Heart left ventricle (tissue), 16 donors: ENCODE measurements around the gene MXD1. TPM values are rescaled to one million over a fixed set of nuclear protein-coding genes. Genes with fewer than 3 reads are reported as not detected.
"Not testable (repeated sequence)": the region's sequence is repeated elsewhere in the genome, so short reads cannot be mapped to it uniquely, and the experiment has no call there.

Experiments used
- ATAC-seq, 4 donors: fragments of 200-7000 bp; cut with Tn5 transposase; one replicate each; pipeline ENCODE4 v1.9.1; 2020 to 2022; ENCODE audit warnings: moderate library complexity in 4 of 4, mild to moderate bottlenecking in 3 of 4, moderate number of reproducible peaks in 1 of 4
- DNase-seq, 5 donors: peaks; one replicate each; pipeline ENCODE4 v3.0.0-alpha.2; 2020
- H3K27ac ChIP-seq, 12 donors: fragments of 200-600 bp; sonication (generic) in 4 of 12; one replicate each; pipeline versions ENCODE4 v1.5.0 to v1.8.0; 2016 to 2022; ENCODE audit warnings: mild to moderate bottlenecking in 2 of 12
- H3K27me3 ChIP-seq, 9 donors: fragments of 200-600 bp; sonication (generic) in 2 of 9; one replicate each; pipeline versions ENCODE4 v1.5.1 to v1.8.0; 2016 to 2022; ENCODE audit warnings: mild to moderate bottlenecking in 3 of 9
- H3K36me3 ChIP-seq, 9 donors: fragments of 200-600 bp; sonication (generic) in 2 of 9; one replicate each; pipeline versions ENCODE4 v1.5.0 to v1.8.0; 2018 to 2022; ENCODE audit warnings: mild to moderate bottlenecking in 2 of 9
- H3K4me1 ChIP-seq, 12 donors: fragments of 200-600 bp; sonication (generic) in 4 of 12; one replicate each; pipeline versions ENCODE4 v1.5.0 to v1.8.0; 2016 to 2022; ENCODE audit warnings: mild to moderate bottlenecking in 3 of 12
- H3K4me3 ChIP-seq, 12 donors: fragments of 200-600 bp; sonication (generic) in 4 of 12; one replicate each; pipeline versions ENCODE4 v1.5.0 to v1.8.0; 2017 to 2022; ENCODE audit warnings: mild to moderate bottlenecking in 9 of 12, moderate library complexity in 4 of 12
- H3K9me3 ChIP-seq, 12 donors: fragments of 200-600 bp; sonication (generic) in 4 of 12; one replicate each; pipeline versions ENCODE4 v1.5.0 to v1.8.0; 2016 to 2022; ENCODE audit warnings: mild to moderate bottlenecking in 1 of 12
- POLR2A ChIP-seq, 2 donors: fragments of 450-650 bp; IDR thresholded peaks; one replicate each; pipeline ENCODE4 v1.6.1; 2017; ENCODE audit warnings: antibody characterized with exemption in 2 of 2, mild to moderate bottlenecking in 2 of 2, moderate library complexity in 2 of 2
- WGBS, 4 donors: extraction: QIAGEN DNeasy Blood & Tissue Kit in 2 of 4; methylation state at CpG; one replicate each; pipeline versions ENCODE4 v1.1.5 to v1.1.7; 2013 to 2018; 5-methylcytosine and 5-hydroxymethylcytosine counted together
- intact Hi-C, 10 donors: fragments of 100-400 bp; cut with DNase I; formaldehyde crosslinking; loops; one replicate each; pipeline versions ENCODE4 v1.11.1 to v1.14.2; 2022
- polyA plus RNA-seq, 2 donors: library from polyadenylated mRNA; stranded (reverse); fragments of 200-250 nt; gene quantifications; one replicate each; pipeline ENCODE4 v1.2.3, GENCODE V29; 2013
- total RNA-seq, 9 donors: library from RNA; depleted of rRNA in 2 of 9; stranded (reverse); fragments of >200 nt in 2 of 9; fragmentation: NEBNext Ultra II Directional in 3 of 9; extraction: Animal tissue kit (Norgen Biotek cat#: 25700) in 3 of 9; gene quantifications; one replicate each; pipeline versions ENCODE4 v1.1.0 to v1.2.4, GENCODE V29; 2016 to 2023
- TF ChIP-seq, protein P1 (sequence below), 12 donors: fragments of 200-600 bp; sonication (generic) in 4 of 12; IDR thresholded peaks; one replicate each; pipeline versions ENCODE4 v1.5.0 to v1.8.0; 2018 to 2022; ENCODE audit warnings: antibody characterized with exemption in 12 of 12, mild to moderate bottlenecking in 5 of 12
- donor health status: ischemic (EF 13 %, LVEDD 7.1; RV severe dilation, severe dysfunction).
- donor health status: healthy with polysubstance abuse.
- donor health status: DM: no; HTN: yes; CAD: no.
- donor health status: DM: no; HTN: no; CAD: no.
- donor health status: ischemic (EF 25% LVEDD 6.9; RV normal size, moderate dysfunction).
- donor health status: ischemic (EF 25% LVEDD 5.7; RV mildly dilated, moderate dysfunction).
- donor health status: healthy.
- donor health status: DM: yes; HTN: yes; CAD: no.
- donor health status: ischemic (EF 35%, LVEDD 5.7; RV mildly dilated, moderate dysfunction).
- donor health status: nonischemic (EF 11% LVEDD 7.7; RV severe dilation, severe dysfunction).
- donor health status: DM: yes; HTN: yes; CAD: no.
- donor health status: PGD.
- donor health status: ischemic (EF 29% LVEDD 5.4; RV normal size, mild dysfunction).
- donor health status: nonischemic (EF 23%, LVEDD 6.1; RV moderate dilation, normal function).

Gene MXD1
- total and polyA plus RNA-seq, 11 donors = 1.6 to 17.0 (median 4.8) TPM

DNA sequence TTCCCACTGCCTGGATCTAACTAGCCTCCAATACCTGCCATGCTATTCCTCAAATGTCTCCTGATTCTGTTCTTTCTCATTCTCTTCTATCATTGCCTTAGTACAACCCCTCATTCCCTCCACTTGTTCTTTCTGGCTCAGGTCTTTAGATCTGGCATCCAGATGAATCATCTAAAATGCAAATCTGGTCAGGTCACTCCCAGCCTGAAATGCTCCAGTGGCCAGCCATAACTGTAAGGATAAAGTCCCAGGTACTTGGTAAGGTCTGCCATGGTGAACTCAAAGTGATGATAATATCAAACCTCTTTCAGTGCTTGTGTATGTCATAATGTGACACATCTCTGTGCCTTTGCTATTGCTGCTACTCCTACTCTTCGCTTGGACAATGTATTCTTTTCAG, 24.0 kb upstream of the MXD1 start:
- no peak for ATAC-seq
- H3K36me3 ChIP-seq = peaks cover 0 to 9% (median 6%) of the 10 kb centered on the region in 9 donors
- H3K4me1 ChIP-seq = peaks cover 0 to 19% (median 14%) of the 10 kb centered on the region in 12 donors
- no peak for TF ChIP-seq POLR2A (IDR thresholded peaks at IDR 0.05)
- TF ChIP-seq, protein P1, sequence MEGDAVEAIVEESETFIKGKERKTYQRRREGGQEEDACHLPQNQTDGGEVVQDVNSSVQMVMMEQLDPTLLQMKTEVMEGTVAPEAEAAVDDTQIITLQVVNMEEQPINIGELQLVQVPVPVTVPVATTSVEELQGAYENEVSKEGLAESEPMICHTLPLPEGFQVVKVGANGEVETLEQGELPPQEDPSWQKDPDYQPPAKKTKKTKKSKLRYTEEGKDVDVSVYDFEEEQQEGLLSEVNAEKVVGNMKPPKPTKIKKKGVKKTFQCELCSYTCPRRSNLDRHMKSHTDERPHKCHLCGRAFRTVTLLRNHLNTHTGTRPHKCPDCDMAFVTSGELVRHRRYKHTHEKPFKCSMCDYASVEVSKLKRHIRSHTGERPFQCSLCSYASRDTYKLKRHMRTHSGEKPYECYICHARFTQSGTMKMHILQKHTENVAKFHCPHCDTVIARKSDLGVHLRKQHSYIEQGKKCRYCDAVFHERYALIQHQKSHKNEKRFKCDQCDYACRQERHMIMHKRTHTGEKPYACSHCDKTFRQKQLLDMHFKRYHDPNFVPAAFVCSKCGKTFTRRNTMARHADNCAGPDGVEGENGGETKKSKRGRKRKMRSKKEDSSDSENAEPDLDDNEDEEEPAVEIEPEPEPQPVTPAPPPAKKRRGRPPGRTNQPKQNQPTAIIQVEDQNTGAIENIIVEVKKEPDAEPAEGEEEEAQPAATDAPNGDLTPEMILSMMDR (IDR thresholded peaks at IDR 0.05) = no peak
- H3K4me3 ChIP-seq = no peak overlapping the region
- 27 to 94% (median 50%) methylated on average over 1 of the region's 1 CpG for WGBS, 4 donors
- peaks cover 0 to 8% (median 0%) of the 10 kb centered on the region in 12 donors for H3K9me3 ChIP-seq
- no peak for DNase-seq
- intact Hi-C loops = loop anchor here in 1 of 10 donors (10.0 kb wide), 1 partner anchor 166 kb away; no protein-coding TSS in a partner anchor
- H3K27ac ChIP-seq = no peak overlapping the region
- no peaks in the 10 kb centered on the region for H3K27me3 ChIP-seq

DNA sequence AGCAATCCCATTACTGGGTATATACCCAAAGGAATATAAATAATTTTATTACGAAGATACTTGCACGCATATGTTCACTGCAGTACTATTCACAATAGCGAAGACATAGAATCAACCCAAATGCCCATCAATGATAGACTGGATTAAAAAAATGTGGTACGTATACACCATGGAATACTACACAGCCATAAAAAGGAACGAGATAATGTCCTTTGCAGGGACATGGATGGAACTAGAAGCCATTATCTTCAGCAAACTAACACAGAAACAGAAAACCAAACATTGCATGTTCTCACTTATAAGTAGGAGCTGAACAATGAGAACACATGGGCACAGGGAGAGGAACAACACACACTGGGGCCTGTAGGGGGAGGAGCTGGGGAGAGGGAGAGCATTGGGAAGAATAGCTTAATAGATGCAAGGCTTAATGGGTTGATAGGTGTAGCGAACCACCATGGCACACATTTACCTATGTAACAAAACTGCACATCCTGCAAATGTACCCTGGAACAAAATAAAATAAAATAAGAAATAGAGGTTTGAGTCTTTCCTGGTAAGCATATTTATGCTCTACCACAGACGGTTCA, 22.0 kb upstream of the MXD1 start:
- not testable (repeated sequence) for H3K9me3 ChIP-seq, H3K27me3 ChIP-seq, ATAC-seq, DNase-seq
- Histone ChIP-seq H3K27ac (peak overlapping the region in 3 of 12 donors; percentile 71 to 91 (median 90)), H3K4me3 (peak overlapping the region in 9 of 12 donors; percentile 70 to 93 (median 85)), H3K4me1 (peaks cover 0 to 29% (median 15%) of the 10 kb centered on the region in 12 donors), H3K36me3 (peaks cover 0 to 29% (median 25%) of the 10 kb centered on the region in 9 donors)
- 93 to 96% (median 95%) methylated on average over 7 of the region's 7 CpGs for WGBS, 4 donors
- intact Hi-C loops = loop anchor here in 1 of 10 donors (10.0 kb wide), 1 partner anchor 168 kb away; no protein-coding TSS in a partner anchor

DNA sequence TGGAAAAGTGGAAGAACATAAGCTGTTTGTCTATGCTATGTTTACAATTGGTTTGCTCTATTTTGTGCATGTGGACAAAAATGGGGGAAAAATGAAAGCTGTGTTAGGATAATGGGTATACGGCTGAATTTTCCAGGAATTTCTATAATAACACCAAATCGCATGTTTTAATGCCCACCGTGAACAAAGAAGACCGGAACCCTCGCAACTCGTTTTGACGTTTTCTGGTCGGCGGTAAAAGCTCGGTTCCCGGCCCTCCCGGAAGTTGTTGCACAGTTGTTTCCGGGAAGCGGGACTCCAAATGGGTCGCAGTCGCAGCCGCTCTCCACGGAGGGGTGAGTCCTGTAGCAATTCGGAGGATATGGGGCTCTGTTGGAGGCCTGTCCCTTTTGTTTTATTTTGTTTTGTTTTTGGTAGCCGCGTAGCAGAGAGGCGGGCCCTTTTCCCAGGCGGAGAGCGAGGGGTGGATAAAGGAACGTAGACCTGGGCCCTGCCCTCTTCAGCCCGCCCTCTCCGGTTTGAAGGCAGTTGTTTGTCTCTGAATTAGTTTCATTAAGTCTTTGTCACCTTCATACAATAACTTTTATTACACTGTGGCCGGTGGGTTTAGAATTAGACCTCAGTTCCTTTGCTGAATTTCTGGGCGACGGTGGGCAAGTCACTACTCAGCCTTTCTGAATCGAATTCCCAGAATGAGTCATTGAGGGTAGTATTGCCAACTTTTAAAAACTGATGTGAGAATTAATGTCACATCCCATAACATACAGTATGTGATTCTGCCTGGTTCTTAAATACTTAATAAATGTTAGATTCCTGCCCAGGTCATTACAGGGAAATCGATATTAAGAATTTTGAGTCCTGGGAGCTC, 21.0 kb upstream of the MXD1 start, which contains the start of gene SNRNP27:
TSS of gene SNRNP27 (plus strand) at position 273 of the 868 bp plus-strand sequence. CDS start at position 302, 29 bp downstream.
- ATAC-seq = peak; percentile 87 to 94 (median 91)
- WGBS, 4 donors = 0 to 1% (median 0%) methylated on average over 32 of the region's 32 CpGs
- Histone ChIP-seq H3K9me3 (peaks cover 0 to 6% (median 0%) of the 10 kb centered on the region in 12 donors), H3K4me3 (peak within 1 kb of the TSS; percentile 56 to 93 (median 80)), H3K4me1 (peaks cover 0 to 29% (median 15%) of the 10 kb centered on the region in 12 donors), H3K27ac (peak within 1 kb of the TSS in 11 of 12 donors; percentile 66 to 91 (median 80)), H3K36me3 (peaks cover 0 to 39% (median 34%) of the 10 kb centered on the region in 9 donors), H3K27me3 (no peaks in the 10 kb centered on the region)
- DNase-seq = peak; percentile 73 to 88 (median 81)
- TF ChIP-seq, protein P1 (IDR thresholded peaks at IDR 0.05) = peak in 1 of 12 donors; percentile 11
- TF ChIP-seq POLR2A (IDR thresholded peaks at IDR 0.05) = peak in 1 of 2 donors; percentile 46
- intact Hi-C loops = loop anchor here in 1 of 10 donors (10.0 kb wide), 1 partner anchor 169 kb away; no protein-coding TSS in a partner anchor

DNA sequence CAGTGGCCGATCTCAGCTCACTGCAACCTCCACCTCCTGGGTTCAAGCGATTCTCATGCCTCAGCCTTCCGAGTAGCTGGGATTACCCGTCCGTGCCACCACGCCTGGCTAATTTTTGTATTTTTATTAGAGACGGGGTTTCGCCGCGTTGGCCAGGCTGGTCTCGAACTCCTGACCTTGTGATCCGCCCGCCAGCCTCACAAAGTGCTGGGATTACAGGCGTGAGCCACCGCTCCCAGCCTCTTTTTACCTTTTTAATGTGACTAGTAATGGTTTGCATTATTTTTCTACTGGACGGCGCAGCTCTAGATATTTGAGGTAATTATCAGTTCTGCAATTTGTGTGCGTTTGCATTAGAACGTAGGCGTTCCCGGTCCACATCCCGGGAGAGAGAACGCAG, 20.2 kb upstream of the MXD1 start:
- WGBS, 4 donors = 33 to 36% (median 36%) methylated on average over 23 of the region's 23 CpGs
- H3K4me3 ChIP-seq = peak overlapping the region; percentile 56 to 93 (median 80)
- ATAC-seq = peak in 1 of 4 donors; percentile 15
- intact Hi-C loops = loop anchor here in 1 of 10 donors (10.0 kb wide), 1 partner anchor 170 kb away; no protein-coding TSS in a partner anchor
- peaks cover 0 to 29% (median 15%) of the 10 kb centered on the region in 12 donors for H3K4me1 ChIP-seq
- not testable (repeated sequence) for DNase-seq, H3K27me3 ChIP-seq, H3K9me3 ChIP-seq
- H3K36me3 ChIP-seq = peaks cover 0 to 47% (median 43%) of the 10 kb centered on the region in 9 donors
- peak overlapping the region in 7 of 12 donors; percentile 79 to 91 (median 86) for H3K27ac ChIP-seq
